ENCODE results near the gene RAB3B. TPM values are rescaled to one million over a fixed set of nuclear protein-coding genes. Genes with fewer than 3 reads are reported as not detected.

The RAB3B gene
- polyA plus RNA-seq, 1 donor, result 0.15 TPM

DNA sequence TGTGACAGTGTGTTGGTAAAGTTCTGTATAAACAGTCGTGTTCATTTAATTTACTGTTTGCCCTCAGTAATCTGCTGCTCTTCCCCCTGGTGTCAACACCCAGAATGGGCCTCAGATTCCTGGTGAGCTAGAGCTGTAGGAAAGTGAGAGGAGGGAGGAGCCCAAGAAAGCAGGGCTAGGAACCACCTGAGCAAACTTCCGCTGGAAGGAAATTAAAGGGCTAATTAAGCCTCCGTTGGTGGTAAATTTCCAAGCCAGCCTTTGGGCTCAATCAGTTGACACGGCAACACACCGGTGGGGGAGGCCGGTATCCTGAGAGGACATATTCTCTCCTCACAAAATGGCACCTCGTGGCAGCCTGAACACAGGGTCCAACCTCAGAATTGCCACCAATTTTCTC is 32.9 kb downstream of the RAB3B start:
- no peak for DNase-seq (ENCODE audit: low read depth)

DNA sequence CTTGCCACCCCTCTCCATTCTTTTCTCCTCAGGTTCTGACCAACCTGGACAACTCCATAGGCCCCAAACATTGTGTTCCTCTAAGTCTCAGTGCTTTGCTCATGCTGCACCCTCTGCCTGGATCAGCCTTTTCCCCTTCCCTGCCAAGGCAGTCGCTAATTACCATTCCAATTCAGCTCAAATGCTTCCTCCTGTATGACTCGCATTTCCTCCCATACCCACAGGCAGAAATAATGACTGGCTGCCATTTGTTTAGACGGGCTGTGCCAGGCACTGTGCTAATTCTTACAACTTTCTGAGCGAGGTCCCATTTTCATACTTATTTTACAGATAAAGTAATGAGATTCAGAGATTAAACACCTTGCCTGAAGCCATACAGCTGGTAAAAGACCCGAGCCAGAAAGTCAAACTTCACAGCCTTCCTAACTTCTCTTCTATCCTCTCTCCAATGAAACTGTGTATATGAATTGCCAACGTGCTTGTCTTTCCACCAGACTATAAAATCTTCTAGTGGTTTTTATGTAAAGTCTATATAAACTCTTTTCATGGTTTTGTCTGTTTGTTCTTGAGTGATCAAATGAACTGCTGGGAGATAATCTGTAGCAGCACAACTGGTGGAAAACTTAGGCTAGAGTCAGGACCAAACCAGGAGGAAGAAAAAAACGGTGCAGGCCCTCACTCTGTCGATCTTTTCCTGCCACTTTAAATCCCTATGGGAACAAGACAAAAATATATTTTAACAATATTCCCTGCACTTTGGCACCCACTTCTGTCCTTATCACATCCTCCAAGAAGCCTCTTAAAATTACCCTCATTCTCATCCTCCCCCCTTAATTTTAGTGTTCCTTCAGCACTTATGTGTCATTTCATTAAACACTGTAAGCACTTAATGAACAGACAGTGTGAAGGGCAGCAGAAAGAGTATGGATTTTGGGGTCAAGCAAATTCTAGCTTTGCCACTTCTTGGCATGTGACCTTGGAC is 33.7 kb downstream of the RAB3B start:
- no peak for DNase-seq (ENCODE audit: low read depth)

DNA sequence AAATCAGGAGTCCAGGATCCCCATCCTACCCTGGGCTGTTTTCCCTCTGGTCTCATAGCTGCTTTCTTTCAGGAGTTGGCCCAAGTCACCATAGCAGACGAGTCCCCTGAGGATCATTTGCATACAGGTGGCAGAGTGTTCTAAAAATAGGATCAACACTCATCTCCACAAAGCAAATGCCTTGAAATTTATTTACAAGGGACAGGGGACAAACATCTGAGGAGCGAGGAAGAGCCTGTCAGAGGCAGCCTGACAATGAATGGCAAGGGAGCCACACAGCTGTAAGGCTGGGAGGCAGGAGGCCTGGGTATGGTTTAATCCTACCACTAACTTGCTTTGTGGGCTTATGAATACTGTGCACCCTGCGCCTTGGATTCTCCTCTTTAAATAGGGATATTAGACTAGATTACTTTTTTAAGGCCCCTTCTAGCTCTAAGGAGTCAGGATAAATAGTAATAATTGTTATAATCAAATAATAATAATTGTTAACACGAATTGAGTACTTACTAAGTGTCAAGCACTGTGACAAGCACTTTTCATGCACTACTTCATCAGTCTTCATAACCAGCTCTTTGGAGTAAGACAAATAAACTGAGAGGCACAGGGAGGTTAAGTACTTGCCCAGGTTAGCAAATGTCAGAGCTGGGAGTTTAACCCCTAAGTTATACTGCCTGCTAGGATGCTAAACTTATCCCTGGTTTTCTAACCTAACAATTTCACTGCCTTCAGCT is 34.5 kb downstream of the RAB3B start:
- no peak for DNase-seq (ENCODE audit: low read depth)

DNA sequence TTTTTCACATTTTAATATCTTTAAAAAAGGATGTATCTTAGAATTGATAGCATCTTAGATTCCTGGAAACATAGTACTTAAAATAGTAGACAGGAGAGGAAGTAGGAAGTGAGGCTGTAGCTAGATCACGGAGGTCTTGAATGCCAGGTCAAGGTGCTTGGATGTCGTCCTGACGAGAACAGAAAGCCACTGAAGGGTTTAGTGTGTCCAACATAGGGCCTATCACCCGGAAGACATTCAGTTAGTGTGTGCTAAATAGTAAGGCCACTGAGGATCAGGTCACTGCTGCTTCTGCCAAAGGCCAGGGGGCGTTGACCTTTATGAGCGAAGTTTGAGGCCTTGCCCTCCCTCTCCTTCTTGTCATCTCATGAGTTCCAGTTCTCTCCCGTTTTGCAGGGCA is 35.7 kb downstream of the RAB3B start:
- no peak for DNase-seq (ENCODE audit: low read depth)

DNA sequence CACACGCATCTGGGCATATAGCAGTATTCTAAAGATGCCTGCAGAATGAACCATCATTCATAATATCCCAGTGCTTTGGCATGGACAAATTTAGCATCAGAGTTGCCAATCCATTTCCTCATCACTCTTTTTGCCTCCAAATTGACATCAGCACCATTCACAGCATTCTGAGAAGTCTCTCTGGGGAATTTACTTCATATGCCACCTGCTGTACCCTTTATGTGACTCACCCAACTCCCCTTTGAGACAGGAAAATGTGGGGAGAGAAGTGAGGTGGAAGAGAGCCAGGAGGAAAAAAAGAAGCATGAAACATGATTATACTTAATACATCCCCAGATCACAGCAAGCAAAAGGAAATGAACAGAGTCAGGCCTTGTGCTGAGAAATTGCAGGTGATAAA is 37.4 kb downstream of the RAB3B start:
- DNase-seq (ENCODE audit: low read depth), result no peak

DNA sequence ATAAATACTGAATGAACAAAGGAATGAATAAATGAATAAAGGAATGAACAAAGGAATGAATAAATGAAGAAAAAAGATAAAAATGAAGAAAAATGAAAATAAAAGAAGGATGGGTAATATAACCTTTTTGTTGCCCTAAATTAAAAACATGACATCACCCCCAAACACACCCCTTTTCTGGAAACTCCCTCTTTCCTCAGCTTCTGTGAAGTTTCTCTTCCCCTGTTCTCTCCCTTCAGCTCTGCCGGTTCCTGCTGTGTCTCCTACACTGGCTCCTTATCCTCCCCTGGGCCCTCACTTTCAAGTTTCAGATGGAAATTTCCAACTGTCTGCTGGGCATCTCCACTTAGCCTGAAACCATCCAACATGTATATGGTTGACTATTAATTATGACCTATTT is 37.9 kb downstream of the RAB3B start:
- no peak for DNase-seq (ENCODE audit: low read depth)

DNA sequence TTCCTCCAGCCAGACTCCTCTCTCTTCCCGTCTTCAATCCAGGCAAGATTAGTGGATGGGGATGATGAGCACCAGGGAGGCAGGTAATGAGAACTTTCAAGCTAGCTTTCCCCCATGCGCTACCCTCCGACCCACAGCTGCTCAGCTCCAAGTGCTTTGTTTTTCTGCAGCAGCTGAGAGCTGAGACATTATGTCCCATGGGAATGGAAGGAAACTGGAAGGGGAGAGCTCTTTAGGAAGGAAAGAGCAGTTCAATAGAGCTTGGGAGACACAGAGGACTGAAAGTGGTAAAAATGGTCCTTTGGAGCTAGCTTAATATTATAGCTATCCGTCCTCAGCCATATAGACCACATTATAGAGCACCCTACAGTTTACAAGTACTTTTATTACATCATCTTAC is 39.8 kb downstream of the RAB3B start:
- no peak for DNase-seq (ENCODE audit: low read depth)

DNA sequence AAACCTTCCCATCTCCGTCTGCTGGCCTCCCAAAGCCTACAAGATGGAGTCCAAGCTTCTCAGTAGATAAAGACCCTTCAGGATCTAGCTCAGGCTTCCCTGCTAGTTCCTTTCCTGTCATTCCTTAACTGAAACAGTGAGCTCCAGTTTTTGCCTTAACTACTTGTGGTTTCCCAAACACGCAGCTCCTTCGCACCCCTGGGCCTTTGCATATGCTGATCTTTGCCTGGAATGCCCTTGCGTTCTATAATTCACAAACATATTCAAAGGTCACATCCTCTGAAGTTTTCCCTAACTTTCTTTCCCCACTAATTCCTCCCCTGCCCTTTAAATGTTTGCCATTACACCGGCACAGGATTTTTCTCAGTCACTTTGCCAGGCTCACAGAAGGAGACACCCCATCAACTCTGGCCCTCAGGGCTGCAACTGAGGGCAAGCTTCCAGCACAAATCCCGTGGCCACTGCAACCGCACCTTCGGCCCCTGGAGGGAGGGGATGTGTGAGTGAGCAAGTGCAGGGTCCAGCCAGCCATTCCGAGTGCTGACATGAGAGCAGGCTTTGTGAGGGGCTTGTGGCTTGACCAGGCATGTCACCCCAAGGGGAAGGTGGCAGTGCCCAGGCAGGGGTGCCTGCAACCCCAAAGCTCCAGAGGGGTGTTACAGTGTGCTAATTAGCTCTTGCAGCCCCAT is 41.3 kb downstream of the RAB3B start:
- no peak for DNase-seq (ENCODE audit: low read depth)

DNA sequence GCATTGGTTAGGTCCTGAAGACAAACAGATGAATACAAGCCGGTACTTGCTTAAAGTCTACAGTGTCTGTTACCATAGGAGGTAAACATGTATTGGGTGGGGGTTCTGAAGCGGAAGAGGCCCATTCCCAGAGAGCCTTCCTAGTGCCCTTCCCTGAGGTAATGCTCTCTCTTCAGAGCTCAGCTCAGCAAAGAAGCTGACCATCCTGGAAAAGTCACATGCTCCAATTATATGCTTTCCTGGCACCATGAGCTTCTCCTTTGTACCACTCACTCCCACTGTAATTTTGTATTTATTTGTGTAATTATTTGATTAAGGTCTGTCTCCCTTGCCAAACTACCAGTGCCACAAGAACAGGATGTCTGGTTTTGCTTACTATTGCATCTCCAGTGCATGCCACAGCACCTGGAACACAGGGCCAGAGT is 42.0 kb downstream of the RAB3B start:
- no peak for DNase-seq (ENCODE audit: low read depth)

DNA sequence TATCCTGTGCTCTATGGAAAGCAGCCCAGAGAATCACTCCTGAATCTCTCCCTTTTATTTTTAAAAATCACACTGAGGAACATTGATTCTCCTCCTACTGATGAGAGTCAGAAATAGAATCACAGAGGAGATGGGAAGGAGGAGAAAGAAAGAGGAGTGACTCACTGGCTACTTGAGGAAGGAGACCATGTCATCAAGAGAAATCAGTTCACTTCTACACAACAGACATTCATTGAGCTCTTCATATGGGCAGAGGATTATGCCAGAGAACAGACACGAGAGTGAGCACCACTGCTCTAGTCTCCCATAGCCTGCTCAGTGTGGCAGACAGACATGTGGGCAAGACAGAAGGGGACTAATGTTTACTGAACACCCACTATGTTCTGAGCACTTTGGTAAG is 44.2 kb downstream of the RAB3B start:
- no peak for DNase-seq (ENCODE audit: low read depth)

DNA sequence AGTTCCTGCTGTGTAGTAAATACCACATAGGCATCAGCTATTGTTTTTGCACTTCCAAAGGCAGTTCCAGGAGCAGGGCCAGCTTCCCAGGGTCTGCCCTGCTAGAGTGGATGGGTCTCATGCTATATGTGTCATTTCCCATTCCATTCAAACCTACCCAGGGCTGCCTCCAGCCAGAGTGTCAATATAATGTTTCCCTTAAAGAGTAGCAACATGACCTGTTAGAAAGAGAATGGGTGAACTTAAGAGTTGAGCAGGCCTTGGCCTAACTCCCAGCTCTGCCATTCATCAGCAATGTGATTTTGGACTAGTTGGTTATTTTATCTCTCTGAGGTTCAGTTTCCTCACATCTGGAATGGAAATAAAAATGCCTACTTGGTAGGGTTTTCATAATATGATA is 44.9 kb downstream of the RAB3B start:
- no peak for DNase-seq (ENCODE audit: low read depth)

DNA sequence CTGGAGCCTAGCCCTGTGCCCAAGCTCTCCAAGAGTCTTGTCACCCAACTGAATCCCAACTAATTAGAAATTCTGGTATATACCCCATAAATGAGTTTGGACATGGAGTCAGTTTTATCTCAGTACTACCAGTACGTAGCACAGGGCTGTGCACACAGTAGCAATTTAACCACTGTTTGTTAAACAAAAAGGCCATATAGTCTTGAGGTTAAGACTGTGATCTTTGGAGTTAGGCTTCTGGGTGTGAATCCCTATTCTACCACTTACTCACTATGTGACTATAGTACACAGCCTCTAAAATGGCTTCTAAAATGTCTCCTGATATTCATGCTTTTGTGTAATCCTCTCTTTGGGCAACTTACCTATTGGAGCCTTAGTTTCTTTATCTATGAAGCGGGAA is 48.2 kb downstream of the RAB3B start:
- no peak for DNase-seq (ENCODE audit: low read depth)

DNA sequence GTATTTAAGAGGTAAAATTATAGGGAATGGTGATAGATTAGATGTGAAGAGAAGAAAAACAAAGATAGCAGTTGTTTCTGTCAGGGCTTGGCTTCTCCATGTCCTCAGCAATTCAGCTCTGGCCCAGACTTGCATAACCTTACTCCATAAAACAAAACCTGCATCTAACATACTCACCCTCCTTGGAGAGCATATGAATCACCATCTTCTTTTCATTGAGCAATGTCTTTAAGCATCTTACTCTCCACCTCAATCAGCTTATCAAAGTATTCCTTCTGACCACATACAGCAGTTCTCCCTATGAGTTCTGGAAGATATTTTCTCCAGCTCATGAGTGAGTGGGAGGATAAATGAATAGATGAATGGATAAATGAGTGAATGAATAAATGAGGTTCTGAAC is 49.0 kb downstream of the RAB3B start:
- DNase-seq (ENCODE audit: low read depth), result no peak

DNA sequence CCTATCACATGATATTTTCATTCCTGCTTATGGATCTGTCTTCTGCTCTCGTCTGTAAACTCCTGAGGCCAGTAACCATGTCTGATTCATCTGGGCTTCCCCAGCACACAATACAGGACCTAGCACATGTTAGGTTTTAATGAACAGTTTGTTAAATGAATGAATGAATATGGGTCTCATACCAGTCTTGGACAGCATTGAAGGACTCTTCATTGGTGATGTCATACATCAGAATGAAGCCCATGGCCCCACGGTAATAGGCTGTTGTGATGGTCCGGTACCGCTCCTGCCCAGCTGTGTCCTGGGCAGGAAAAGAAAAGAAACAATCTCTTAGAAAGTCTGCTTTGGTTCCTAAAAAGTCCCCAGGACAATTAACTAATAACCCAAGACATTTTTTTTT is 53.4 kb downstream of the RAB3B start:
- DNase-seq (ENCODE audit: low read depth), result no peak

DNA sequence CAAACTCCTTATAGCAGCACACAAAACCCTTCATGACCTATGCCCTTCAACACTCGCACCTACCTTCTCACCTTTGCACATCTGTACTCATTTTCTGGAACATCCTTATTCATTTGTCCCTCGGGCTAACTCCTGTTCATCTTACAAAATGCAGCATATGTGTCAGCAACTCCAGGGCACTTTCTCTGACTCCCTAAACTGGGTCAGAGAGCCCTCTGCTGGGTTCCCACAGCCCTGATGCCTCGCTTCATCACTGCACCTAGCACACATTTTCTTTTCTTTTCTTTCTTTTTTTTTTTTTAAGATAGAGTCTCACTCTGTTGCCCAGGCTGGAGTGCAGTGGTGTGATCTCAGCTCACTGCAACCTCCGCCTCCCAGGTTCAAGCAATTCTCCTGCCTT is 54.0 kb downstream of the RAB3B start:
- no peak for DNase-seq (ENCODE audit: low read depth)

DNA sequence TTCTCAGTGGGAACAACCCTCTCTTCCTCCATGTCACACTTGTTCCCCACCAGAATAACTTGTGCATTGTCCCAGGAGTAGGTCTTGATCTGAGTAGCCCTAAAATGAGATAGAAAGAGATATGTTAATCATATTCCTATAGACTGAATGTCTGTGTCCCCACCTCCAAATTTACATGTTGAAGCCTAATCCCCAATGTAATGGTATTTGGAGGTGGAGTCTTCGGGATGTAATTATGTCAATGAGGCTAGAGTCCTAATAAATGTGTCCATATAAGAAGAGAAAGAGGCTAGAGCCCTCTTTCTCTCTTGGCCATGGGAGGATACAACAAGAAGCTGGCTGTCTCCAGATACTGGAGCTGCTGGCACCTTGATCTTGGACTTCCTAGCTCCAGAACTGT is 57.2 kb downstream of the RAB3B start:
- DNase-seq (ENCODE audit: low read depth), result no peak

DNA sequence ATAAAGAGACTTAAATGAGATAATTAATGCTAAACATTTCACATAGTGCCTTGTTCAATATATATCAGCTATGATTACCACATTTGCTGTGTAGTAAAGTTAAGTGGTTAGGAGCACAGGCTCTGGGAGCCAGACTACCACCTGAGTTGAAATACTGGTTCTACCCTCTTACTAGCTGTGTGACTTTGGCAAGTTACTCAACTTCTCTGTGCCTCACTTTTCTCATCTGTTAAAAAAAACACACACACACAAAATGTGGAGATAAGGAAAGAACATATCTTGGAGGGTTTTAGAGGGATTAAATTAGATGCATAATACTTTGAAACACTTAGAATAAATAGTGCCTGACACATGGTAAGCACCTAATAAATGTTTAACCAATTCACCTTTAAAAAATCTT is 60.2 kb downstream of the RAB3B start:
- DNase-seq (ENCODE audit: low read depth), result no peak

DNA sequence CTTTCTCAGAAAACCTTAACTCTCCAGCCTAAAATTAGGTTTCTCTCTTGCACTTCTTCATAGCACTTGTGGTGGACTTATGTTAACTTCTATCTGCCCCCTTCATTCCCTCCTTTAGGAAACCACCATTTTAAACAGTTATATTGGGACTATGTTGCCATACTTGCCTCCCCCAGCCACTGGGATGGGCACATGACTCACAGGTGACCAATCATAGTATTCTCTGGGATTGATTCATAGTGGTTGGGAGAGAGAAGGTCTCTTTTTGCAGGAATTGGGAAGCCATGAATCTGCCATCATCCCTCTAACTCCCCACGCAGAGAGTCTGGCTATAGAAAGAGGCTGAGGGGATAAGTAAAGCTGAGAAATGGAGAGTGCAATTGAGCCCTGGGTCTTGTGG is 61.6 kb downstream of the RAB3B start:
- DNase-seq (ENCODE audit: low read depth), result no peak

DNA sequence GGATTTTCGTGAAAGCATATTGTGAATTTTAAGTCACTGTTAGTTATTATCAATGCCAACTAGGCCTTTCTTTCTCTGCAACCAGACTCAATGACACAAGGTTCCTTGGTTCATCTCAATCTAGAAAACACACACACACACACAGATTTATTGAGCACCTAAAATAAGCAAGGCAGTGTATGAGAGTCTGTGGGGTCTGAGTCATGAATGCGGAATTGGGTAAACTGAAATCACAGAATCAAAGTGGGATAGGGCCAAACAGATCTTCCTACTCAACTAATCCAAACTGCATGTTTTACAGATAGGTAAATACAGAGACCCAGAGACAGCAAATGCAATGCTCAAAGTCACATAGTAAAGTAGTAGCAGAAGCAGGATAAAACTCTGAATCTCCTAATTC is 63.5 kb downstream of the RAB3B start:
- no peak for DNase-seq (ENCODE audit: low read depth)

DNA sequence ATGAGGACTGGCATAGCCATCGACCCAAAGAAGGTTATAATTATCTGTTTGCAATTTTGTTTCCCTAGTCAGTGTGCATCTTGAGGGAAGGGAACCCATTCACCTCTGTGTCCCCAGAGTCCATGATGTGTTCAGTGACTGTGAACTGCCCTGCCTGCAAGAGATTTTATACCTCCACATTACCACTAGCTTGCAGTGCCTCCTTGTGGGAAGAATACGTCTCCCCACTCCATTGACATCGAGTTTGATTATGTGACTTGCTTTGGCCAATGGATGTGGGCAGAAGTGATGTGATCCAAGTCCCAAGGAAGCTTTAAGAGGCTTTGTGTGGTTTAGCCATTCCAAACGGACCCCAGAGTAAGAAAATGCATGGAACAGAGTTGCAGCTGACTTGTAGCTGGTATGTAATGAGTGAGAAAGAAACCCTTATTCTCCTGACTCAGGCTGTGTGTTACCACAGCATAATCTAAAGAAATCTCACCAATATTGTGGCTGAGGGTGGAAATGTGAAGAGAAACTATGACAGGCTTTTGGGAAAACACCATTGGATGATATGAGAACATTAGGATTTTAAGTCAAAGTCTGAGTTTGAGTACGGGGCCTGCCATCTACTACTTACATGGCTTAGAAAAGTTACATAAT is 64.2 kb downstream of the RAB3B start:
- no peak for DNase-seq (ENCODE audit: low read depth)

DNA sequence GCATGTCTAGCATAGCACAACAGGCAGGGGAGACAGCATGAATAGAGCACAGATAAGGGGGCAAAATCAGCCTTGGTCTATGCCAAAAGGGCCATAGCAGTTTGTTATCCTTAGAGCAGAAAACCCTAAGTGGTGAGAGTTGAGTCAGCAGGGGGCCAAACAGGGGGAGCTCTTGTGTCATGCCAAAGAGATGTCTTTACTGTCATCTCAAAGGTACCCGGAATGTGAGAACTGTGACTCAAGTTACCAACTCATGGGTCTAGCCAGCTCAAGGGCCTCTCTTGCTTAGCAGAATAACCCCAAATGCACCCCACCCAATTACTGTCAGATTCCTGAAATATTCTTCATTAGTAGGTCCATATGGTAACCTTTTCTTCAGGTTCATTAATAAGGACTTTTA is 66.0 kb downstream of the RAB3B start:
- no peak for DNase-seq (ENCODE audit: low read depth)

DNA sequence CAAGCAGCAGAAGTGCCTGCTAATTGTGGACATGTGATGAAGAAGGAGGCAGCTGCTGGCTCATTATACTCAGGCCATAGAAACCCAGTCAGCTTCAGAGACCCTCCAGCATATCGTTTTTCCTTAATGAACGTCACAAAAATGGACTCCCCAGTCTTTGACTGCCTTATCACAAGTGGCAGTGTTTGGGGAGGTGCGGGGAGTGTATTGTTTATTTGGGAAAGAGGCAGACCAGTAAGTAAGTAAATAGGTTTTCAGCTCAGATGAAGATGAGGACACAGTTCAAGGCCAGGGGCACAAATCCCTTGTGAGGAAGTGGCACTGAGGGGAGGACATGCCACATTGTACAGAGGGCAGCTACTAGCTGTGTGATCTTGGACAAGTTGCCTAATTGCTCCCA is 68.5 kb downstream of the RAB3B start:
- DNase-seq (ENCODE audit: low read depth), result no peak
